ENCODE results near the gene PTPRT.

- TF ChIP-seq ZNF274 (IDR thresholded peaks at IDR 0.05; ENCODE audit: low read depth, low read length): no peak
- no peak for TF ChIP-seq CTCF (IDR thresholded peaks at IDR 0.05 in 2 of 3, conservative IDR thresholded peaks at IDR 0.05 in 1 of 3; ENCODE audit: borderline replicate concordance in 1 of 3, insufficient read depth in 1 of 3, low read depth in 2 of 3, low read length in 2 of 3)
- TF ChIP-seq EZH2 (IDR thresholded peaks at IDR 0.05): no peak
- no peak for TF ChIP-seq SIN3A (IDR thresholded peaks at IDR 0.05; ENCODE audit: low read depth)
- no peak for TF ChIP-seq POLR2A (IDR thresholded peaks at IDR 0.05; ENCODE audit: borderline replicate concordance, extremely low read depth, insufficient read depth, insufficient read length)
- no peak for TF ChIP-seq POLR2AphosphoS5 (IDR thresholded peaks at IDR 0.05; ENCODE audit: low read depth, low read length)
- TF ChIP-seq YY1 (IDR thresholded peaks at IDR 0.05; ENCODE audit: extremely low read depth, insufficient replicate concordance, low read depth, low read length): no peak
- no peak for TF ChIP-seq ZBTB33 (IDR thresholded peaks at IDR 0.05; ENCODE audit: extremely low read depth, insufficient replicate concordance, low read length)
- no peak for TF ChIP-seq JUND (IDR thresholded peaks at IDR 0.05)
- TF ChIP-seq FOSL1 (IDR thresholded peaks at IDR 0.05; ENCODE audit: low read depth): no peak
- TF ChIP-seq RAD21 (IDR thresholded peaks at IDR 0.05; ENCODE audit: low read depth): no peak
- no peak; the same call in 1 of the 2 replicates for TF ChIP-seq REST (IDR thresholded peaks at IDR 0.05; ENCODE audit: low read depth)
- TF ChIP-seq TCF7L2 (IDR thresholded peaks at IDR 0.05; ENCODE audit: borderline replicate concordance, extremely low read depth, insufficient read depth, insufficient read length): no peak
- TF ChIP-seq EZH2phosphoT487 (IDR thresholded peaks at IDR 0.05; ENCODE audit: borderline replicate concordance): no peak
These were observed 501.1 kb downstream of the PTPRT start for GRCh38 chr20:42688576-42688975.

Data from HCT116 (cell line).